Measurements from ENCODE around the gene PLCB3.

Gene PLCB3

DNA sequence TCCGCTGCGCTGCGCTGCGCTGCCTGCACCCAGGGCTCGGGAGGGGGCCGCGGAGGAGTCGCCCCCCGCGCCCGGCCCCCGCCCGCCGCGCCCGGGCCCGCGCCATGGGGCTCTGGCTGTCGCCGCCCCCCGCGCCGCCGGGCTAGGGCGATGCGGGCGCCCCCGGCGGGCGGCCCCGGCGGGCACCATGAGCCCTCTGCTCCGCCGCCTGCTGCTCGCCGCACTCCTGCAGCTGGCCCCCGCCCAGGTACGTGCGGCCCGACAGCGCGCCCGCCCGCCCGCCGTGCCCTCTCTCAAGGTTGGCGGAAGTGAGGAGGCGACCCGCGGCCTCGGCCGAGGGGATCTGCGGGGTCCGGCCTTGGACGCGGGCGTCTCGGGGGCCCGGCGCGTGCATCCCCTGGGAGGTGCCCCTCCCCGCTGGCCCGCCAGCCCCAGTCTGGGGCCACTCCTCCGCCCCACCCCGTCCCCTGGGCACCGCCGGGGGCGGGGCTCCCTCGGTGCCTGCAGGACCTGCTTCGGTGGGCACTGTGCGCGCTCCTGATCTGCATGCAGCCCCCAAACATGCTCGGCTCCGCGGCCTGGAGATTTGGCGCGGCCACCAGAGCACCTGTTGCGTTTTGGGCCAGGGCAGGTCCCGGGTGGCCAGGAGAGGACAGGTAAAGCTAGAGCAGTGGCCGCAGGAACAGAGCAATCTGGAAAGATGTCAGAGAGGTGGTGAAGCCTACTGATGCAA, 16.5 kb upstream of the PLCB3 start:
- H3K4me1 ChIP-seq (ENCODE audit: low read length), result peaks cover 47% of the 10 kb centered on the region
- H3K36me3 ChIP-seq (replicated peaks; ENCODE audit: low read depth, low read length), result peaks cover 30% of the 10 kb centered on the region
- H3K27me3 ChIP-seq (ENCODE audit: low read depth, low read length), result no peaks in the 10 kb centered on the region
- no peaks in the 10 kb centered on the region for H3K9me3 ChIP-seq (ENCODE audit: insufficient read depth, low read length)
- H4K20me1 ChIP-seq (ENCODE audit: insufficient read depth, low read length), result peaks cover 9% of the 10 kb centered on the region; the same call in 1 of the 2 replicates
- peak overlapping the region; percentile 35 for H3K27ac ChIP-seq (ENCODE audit: low read length)
- no peak overlapping the region for H2AFZ ChIP-seq (ENCODE audit: low read depth, low read length)
- H3K4me3 ChIP-seq (ENCODE audit: low read length), result peak overlapping the region; percentile 94
- H3K79me2 ChIP-seq (ENCODE audit: low read length), result peaks cover 13% of the 10 kb centered on the region
- H3K9ac ChIP-seq (ENCODE audit: low read length), result peak overlapping the region; percentile 81
- TF ChIP-seq EZH2phosphoT487 (IDR thresholded peaks at IDR 0.05; ENCODE audit: low read depth) (no peak), CTCF (IDR thresholded peaks at IDR 0.05; ENCODE audit: low read depth, low read length) (no peak)
- H3K4me2 ChIP-seq (ENCODE audit: low read length), result peak overlapping the region; percentile 99

DNA sequence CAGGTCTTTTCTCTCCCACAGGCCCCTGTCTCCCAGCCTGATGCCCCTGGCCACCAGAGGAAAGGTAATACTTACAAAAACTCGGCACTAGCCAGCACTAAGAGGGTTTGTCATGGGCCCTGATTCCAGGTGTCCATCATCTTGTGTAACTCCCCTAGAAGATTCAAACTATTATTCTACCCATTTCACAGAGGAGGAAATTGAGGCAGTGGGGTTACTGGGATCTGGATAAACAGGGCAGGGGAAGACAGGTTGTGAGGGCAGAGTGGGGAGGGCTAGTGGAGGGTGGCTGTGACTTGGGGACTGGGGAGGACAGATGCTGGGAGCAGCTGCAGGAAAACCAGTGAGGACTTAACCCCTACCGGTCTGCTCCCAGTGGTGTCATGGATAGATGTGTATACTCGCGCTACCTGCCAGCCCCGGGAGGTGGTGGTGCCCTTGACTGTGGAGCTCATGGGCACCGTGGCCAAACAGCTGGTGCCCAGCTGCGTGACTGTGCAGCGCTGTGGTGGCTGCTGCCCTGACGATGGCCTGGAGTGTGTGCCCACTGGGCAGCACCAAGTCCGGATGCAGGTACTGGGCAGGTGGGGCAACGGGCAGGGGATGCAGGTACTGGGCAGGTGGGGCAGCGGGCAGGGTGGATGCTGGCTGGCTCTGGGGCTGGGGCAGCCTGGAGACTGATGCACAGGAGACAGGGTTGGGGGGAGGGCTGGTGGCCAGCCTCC, 15.7 kb upstream of the PLCB3 start:
- Histone ChIP-seq H2AFZ (ENCODE audit: low read depth, low read length) (no peak overlapping the region), H3K9me3 (ENCODE audit: insufficient read depth, low read length) (no peaks in the 10 kb centered on the region), H3K9ac (ENCODE audit: low read length) (peak overlapping the region; percentile 81), H3K4me3 (ENCODE audit: low read length) (peak overlapping the region; percentile 94), H3K79me2 (ENCODE audit: low read length) (peaks cover 17% of the 10 kb centered on the region), H3K4me1 (ENCODE audit: low read length) (peaks cover 53% of the 10 kb centered on the region), H3K27ac (ENCODE audit: low read length) (peak overlapping the region; percentile 35; the same call in 1 of the 2 replicates), H3K4me2 (ENCODE audit: low read length) (peak overlapping the region; percentile 99), H3K36me3 (replicated peaks; ENCODE audit: low read depth, low read length) (peaks cover 31% of the 10 kb centered on the region), H4K20me1 (ENCODE audit: insufficient read depth, low read length) (peaks cover 9% of the 10 kb centered on the region; the same call in 1 of the 2 replicates), H3K27me3 (ENCODE audit: low read depth, low read length) (no peaks in the 10 kb centered on the region)
- TF ChIP-seq EZH2phosphoT487 (IDR thresholded peaks at IDR 0.05; ENCODE audit: low read depth), result no peak
- no peak for TF ChIP-seq CTCF (IDR thresholded peaks at IDR 0.05; ENCODE audit: low read depth, low read length)

DNA sequence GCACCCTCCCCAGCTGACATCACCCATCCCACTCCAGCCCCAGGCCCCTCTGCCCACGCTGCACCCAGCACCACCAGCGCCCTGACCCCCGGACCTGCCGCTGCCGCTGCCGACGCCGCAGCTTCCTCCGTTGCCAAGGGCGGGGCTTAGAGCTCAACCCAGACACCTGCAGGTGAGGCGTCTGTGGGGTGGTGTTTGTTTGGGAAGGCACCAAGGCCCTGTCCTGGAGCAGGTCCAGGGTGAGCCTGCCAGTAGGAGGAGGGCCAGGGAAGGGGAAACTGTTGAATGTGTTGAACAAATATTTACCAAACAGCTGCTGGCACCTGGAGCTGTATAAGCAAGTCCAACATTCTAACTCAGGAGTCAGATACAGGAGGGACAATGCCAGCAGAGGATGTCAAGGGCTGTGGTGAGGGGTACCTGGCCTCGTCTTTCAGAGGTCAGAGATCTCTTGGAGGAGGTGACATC, 13.8 kb upstream of the PLCB3 start:
- peaks cover 56% of the 10 kb centered on the region for H3K4me1 ChIP-seq (ENCODE audit: low read length)
- H3K9ac ChIP-seq (ENCODE audit: low read length), result peak overlapping the region; percentile 47; the same call in 1 of the 2 replicates
- peaks cover 9% of the 10 kb centered on the region; the same call in 1 of the 2 replicates for H4K20me1 ChIP-seq (ENCODE audit: insufficient read depth, low read length)
- no peak overlapping the region; the same call in 1 of the 2 replicates for H3K4me3 ChIP-seq (ENCODE audit: low read length)
- H3K4me2 ChIP-seq (ENCODE audit: low read length), result peak overlapping the region; percentile 48
- H3K9me3 ChIP-seq (ENCODE audit: insufficient read depth, low read length), result no peaks in the 10 kb centered on the region
- H2AFZ ChIP-seq (ENCODE audit: low read depth, low read length), result no peak overlapping the region
- H3K27me3 ChIP-seq (ENCODE audit: low read depth, low read length), result no peaks in the 10 kb centered on the region
- peaks cover 34% of the 10 kb centered on the region for H3K36me3 ChIP-seq (replicated peaks; ENCODE audit: low read depth, low read length)
- TF ChIP-seq CTCF (IDR thresholded peaks at IDR 0.05; ENCODE audit: low read depth, low read length), result no peak
- TF ChIP-seq EZH2phosphoT487 (IDR thresholded peaks at IDR 0.05; ENCODE audit: low read depth), result no peak
- peaks cover 27% of the 10 kb centered on the region for H3K79me2 ChIP-seq (ENCODE audit: low read length)
- H3K27ac ChIP-seq (ENCODE audit: low read length), result peak overlapping the region; percentile 89

- H3K4me2 ChIP-seq (ENCODE audit: low read length), result peak overlapping the region; percentile 48
- TF ChIP-seq EZH2phosphoT487 (IDR thresholded peaks at IDR 0.05; ENCODE audit: low read depth), result no peak
- TF ChIP-seq CTCF (IDR thresholded peaks at IDR 0.05; ENCODE audit: low read depth, low read length), result no peak
- H3K79me2 ChIP-seq (ENCODE audit: low read length), result peaks cover 33% of the 10 kb centered on the region
- peak overlapping the region; percentile 47; the same call in 1 of the 2 replicates for H3K9ac ChIP-seq (ENCODE audit: low read length)
- no peaks in the 10 kb centered on the region for H3K9me3 ChIP-seq (ENCODE audit: insufficient read depth, low read length)
- H3K4me1 ChIP-seq (ENCODE audit: low read length), result peaks cover 62% of the 10 kb centered on the region
- no peaks in the 10 kb centered on the region for H3K27me3 ChIP-seq (ENCODE audit: low read depth, low read length)
- H2AFZ ChIP-seq (ENCODE audit: low read depth, low read length), result no peak overlapping the region
- H3K4me3 ChIP-seq (ENCODE audit: low read length), result no peak overlapping the region; the same call in 1 of the 2 replicates
- peak overlapping the region; percentile 89 for H3K27ac ChIP-seq (ENCODE audit: low read length)
- peaks cover 38% of the 10 kb centered on the region for H3K36me3 ChIP-seq (replicated peaks; ENCODE audit: low read depth, low read length)
- peaks cover 9% of the 10 kb centered on the region; the same call in 1 of the 2 replicates for H4K20me1 ChIP-seq (ENCODE audit: insufficient read depth, low read length)
Observed at GRCh38 chr11:64238076-64238475, 13.3 kb upstream of the PLCB3 start.

Data from OCI-LY3 (cell line).